DOHH2 (cell line): ENCODE data around the gene SIGLEC6.

Experiments used
- H3F3A ChIP-seq: fragments of 200-600 bp; sonication (generic), shearing (Covaris generic); 2 replicates; pipeline ENCODE4 v1.6.0; 2016; ENCODE audit warnings: antibody characterized with exemption, mild to moderate bottlenecking; ENCODE audit not compliant: control insufficient read depth, insufficient read depth
- H3K27ac ChIP-seq: fragments of 200-600 bp; sonication (generic); 2 replicates; pipeline ENCODE4 v1.5.1; 2014; ENCODE audit warnings: low read depth, mild to moderate bottlenecking, low read length, moderate library complexity
- H3K27me3 ChIP-seq: fragments of 200-600 bp; sonication (generic); 2 replicates; pipeline ENCODE4 v1.6.1; 2014; ENCODE audit warnings: mild to moderate bottlenecking, low read length, mixed read lengths; ENCODE audit not compliant: control insufficient read depth
- H3K36me3 ChIP-seq: fragments of 200-600 bp; sonication (generic); 2 replicates; pipeline ENCODE4 v1.6.1; 2014; ENCODE audit warnings: mild to moderate bottlenecking, low read length, moderate library complexity, mixed read lengths; ENCODE audit not compliant: control insufficient read depth
- H3K4me1 ChIP-seq: fragments of 200-600 bp; sonication (generic); 2 replicates; pipeline ENCODE4 v1.6.1; 2014; ENCODE audit warnings: mild to moderate bottlenecking, low read length, mixed read lengths; ENCODE audit not compliant: control insufficient read depth
- H3K4me2 ChIP-seq: fragments of 200-600 bp; sonication (generic); 2 replicates; pipeline ENCODE4 v1.6.0; 2014; ENCODE audit warnings: mild to moderate bottlenecking, low read length, moderate library complexity
- H3K4me3 ChIP-seq: fragments of 200-600 bp; sonication (generic); 2 replicates; pipeline ENCODE4 v1.5.1; 2014; ENCODE audit warnings: mild to moderate bottlenecking, low read length, mixed read lengths
- H3K79me2 ChIP-seq: fragments of 200-600 bp; sonication (generic); 2 replicates; pipeline ENCODE4 v1.6.1; 2014; ENCODE audit warnings: mild to moderate bottlenecking, low read length, mixed read lengths; ENCODE audit not compliant: control insufficient read depth
- H3K9me2 ChIP-seq: fragments of 200-600 bp; sonication (generic); replicated peaks from 2 replicates; pipeline ENCODE4 v1.6.1; 2014; ENCODE audit warnings: mild to moderate bottlenecking, low read length, mixed read lengths; ENCODE audit not compliant: control insufficient read depth
- H3K9me3 ChIP-seq: fragments of 200-600 bp; sonication (generic); 2 replicates; pipeline ENCODE4 v1.6.1; 2014; ENCODE audit warnings: antibody characterized with exemption, low read length, mixed read lengths; ENCODE audit not compliant: control insufficient read depth, insufficient read depth
- H4K20me1 ChIP-seq: fragments of 200-600 bp; sonication (generic); 2 replicates; pipeline ENCODE4 v1.6.0; 2014; ENCODE audit warnings: low read depth, mild to moderate bottlenecking, antibody characterized with exemption, low read length, moderate library complexity; ENCODE audit not compliant: control insufficient read depth, insufficient read depth
- CTCF ChIP-seq: fragments of 200-600 bp; sonication (generic); IDR thresholded peaks from one replicate; pipeline ENCODE4 v1.5.1; 2014; ENCODE audit warnings: antibody characterized with exemption, mild to moderate bottlenecking, low read depth, low read length; ENCODE audit not compliant: poor library complexity, severe bottlenecking
- EZH2phosphoT487 ChIP-seq: fragments of 200-600 bp; sonication (generic); IDR thresholded peaks from 2 replicates; pipeline ENCODE4 v1.6.1; 2017; ENCODE audit warnings: borderline replicate concordance, mild to moderate bottlenecking, antibody characterized with exemption, low read length, moderate library complexity, mixed read lengths

Gene SIGLEC6

DNA sequence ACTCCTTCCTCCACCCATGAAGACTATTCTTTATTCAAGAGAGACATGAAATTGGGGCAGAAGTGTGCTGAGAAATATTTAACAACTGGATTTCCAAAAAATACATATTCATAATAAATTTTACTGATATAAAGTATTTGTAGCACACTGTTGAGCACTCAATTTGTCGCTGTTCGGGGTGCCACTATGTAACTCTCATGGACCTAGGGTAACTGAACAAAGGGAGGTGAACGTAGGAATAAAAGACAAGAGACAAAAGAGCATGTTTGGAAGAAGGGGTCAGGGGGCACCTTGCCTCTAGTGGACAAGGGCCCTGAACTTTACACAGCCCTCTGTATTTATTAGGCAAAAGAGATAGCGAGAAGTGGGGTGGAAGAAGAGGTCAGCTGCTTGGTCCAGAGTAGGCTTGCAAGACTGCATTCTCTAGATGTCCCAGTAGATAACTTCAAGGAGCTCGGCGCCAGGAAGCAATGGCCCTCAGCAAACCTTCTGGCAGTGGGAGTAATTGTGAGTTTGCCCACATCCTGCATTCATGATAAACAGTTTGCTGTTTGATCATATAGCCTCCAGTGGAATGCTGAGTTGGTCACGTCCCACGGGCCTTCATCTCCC lies 35.1 kb upstream of the SIGLEC6 start:
- no peak overlapping the region for H3K4me2 ChIP-seq
- H3K79me2 ChIP-seq: peaks cover 5% of the 10 kb centered on the region
- H3K27ac ChIP-seq: no peak overlapping the region
- H3K4me3 ChIP-seq: no peak overlapping the region
- H3K27me3 ChIP-seq: peaks cover 14% of the 10 kb centered on the region
- no peaks in the 10 kb centered on the region for H3K9me2 ChIP-seq
- no peaks in the 10 kb centered on the region for H3K36me3 ChIP-seq
- H3K4me1 ChIP-seq: peaks cover 6% of the 10 kb centered on the region
- H4K20me1 ChIP-seq: no peaks in the 10 kb centered on the region
- no peak for TF ChIP-seq EZH2phosphoT487
- TF ChIP-seq CTCF: no peak
- H3F3A ChIP-seq: no peaks in the 10 kb centered on the region
- no peaks in the 10 kb centered on the region for H3K9me3 ChIP-seq

DNA sequence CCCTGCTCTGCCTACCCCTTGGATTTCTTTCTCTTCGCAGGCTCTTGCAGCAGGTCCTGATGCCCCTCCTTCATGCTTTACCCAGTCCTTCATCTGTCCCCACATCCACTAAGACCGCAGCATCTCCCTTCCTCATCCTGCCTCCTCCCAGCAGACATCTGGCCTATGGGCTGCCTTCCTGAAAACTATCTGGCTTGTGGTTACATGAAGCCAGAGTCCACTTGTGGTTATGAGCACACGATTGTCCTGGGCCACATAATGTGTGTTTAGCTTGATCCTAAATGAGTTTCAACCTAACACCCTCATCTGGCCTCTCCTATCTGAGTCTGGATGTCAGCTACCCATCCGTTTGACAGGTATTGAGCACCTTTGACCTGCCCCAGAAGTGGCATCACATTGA lies 34.1 kb upstream of the SIGLEC6 start:
- no peaks in the 10 kb centered on the region for H4K20me1 ChIP-seq
- H3K9me2 ChIP-seq: no peaks in the 10 kb centered on the region
- H3K36me3 ChIP-seq: no peaks in the 10 kb centered on the region
- no peak for TF ChIP-seq EZH2phosphoT487
- TF ChIP-seq CTCF: no peak
- no peak overlapping the region for H3K27ac ChIP-seq
- H3K4me3 ChIP-seq: no peak overlapping the region
- H3K4me2 ChIP-seq: no peak overlapping the region
- H3K4me1 ChIP-seq: peaks cover 3% of the 10 kb centered on the region
- no peaks in the 10 kb centered on the region for H3K9me3 ChIP-seq
- no peaks in the 10 kb centered on the region for H3F3A ChIP-seq
- no peaks in the 10 kb centered on the region for H3K79me2 ChIP-seq
- H3K27me3 ChIP-seq: peaks cover 14% of the 10 kb centered on the region

DNA sequence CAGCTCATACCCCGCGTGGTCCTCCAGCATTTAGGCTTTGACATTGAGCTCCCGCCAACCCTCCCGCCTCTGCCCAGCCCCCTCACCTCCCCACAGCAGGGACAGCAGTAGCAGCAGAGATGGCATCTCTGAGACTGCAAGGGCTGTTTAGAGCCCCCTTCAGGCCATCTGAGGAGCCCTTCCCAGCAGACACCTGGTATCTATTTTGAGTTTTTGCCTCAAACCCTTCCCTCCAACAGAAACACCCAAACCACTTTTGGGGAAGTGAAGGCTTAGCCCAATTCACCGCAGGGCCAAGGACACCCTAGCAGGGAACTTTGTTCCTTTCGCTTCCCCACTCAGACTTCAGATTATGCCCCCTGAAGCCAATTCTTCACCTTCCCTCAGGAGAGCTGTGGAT lies 33.3 kb upstream of the SIGLEC6 start:
- Histone ChIP-seq H3K27ac (no peak overlapping the region), H3K9me3 (no peaks in the 10 kb centered on the region), H3F3A (no peaks in the 10 kb centered on the region), H3K4me2 (no peak overlapping the region), H3K27me3 (peaks cover 14% of the 10 kb centered on the region), H3K9me2 (no peaks in the 10 kb centered on the region), H4K20me1 (no peaks in the 10 kb centered on the region), H3K79me2 (no peaks in the 10 kb centered on the region), H3K4me3 (no peak overlapping the region), H3K4me1 (no peaks in the 10 kb centered on the region), H3K36me3 (no peaks in the 10 kb centered on the region)
- TF ChIP-seq EZH2phosphoT487: no peak
- TF ChIP-seq CTCF: peak; percentile 33
